HUES6 (cell line): ENCODE data around the gene ATP1B3.

Experiments used
- H3K27ac ChIP-seq: 2 replicates; pipeline ENCODE4 v1.7.0; 2013; ENCODE audit warnings: low read depth, mild to moderate bottlenecking, low read length, inconsistent platforms
- H3K27me3 ChIP-seq: 2 replicates; pipeline ENCODE4 v1.6.1; 2013; ENCODE audit warnings: low read length; ENCODE audit not compliant: control insufficient read depth, insufficient read depth
- H3K36me3 ChIP-seq: 2 replicates; pipeline ENCODE4 v1.6.1; 2013; ENCODE audit warnings: low read length; ENCODE audit not compliant: control insufficient read depth, insufficient read depth
- H3K4me1 ChIP-seq: 2 replicates; pipeline ENCODE4 v1.6.1; 2013; ENCODE audit warnings: low read length; ENCODE audit not compliant: control insufficient read depth, insufficient read depth
- H3K4me3 ChIP-seq: 2 replicates; pipeline ENCODE4 v1.5.1; 2013; ENCODE audit warnings: low read depth, low read length
- H3K9ac ChIP-seq: one replicate; pipeline ENCODE4 v1.6.1; 2013; ENCODE audit warnings: mild to moderate bottlenecking, low read length
- H3K9me3 ChIP-seq: 2 replicates; pipeline ENCODE4 v1.6.1; 2013; ENCODE audit warnings: low read depth, low read length; ENCODE audit not compliant: control insufficient read depth, insufficient read depth

ATP1B3 gene

GRCh38 chr3:141926929-141927328 lies 50.5 kb downstream of the ATP1B3 start:
- H3K27ac ChIP-seq, result no peak overlapping the region
- H3K9me3 ChIP-seq, result no peaks in the 10 kb centered on the region
- no peaks in the 10 kb centered on the region for H3K27me3 ChIP-seq
- H3K4me1 ChIP-seq, result no peaks in the 10 kb centered on the region
- no peak overlapping the region for H3K4me3 ChIP-seq
- H3K9ac ChIP-seq, result no peak overlapping the region
- peaks cover 58% of the 10 kb centered on the region for H3K36me3 ChIP-seq

- H3K36me3 ChIP-seq, result peaks cover 43% of the 10 kb centered on the region
- no peak overlapping the region for H3K9ac ChIP-seq
- H3K9me3 ChIP-seq, result no peaks in the 10 kb centered on the region
- H3K4me3 ChIP-seq, result no peak overlapping the region
- H3K27ac ChIP-seq, result no peak overlapping the region
- no peaks in the 10 kb centered on the region for H3K27me3 ChIP-seq
- H3K4me1 ChIP-seq, result no peaks in the 10 kb centered on the region
Measured at GRCh38 chr3:141928631-141929270, 52.3 kb downstream of the ATP1B3 start.

- Histone ChIP-seq H3K27me3 (no peaks in the 10 kb centered on the region), H3K27ac (no peak overlapping the region), H3K9ac (no peak overlapping the region), H3K9me3 (no peaks in the 10 kb centered on the region), H3K36me3 (peaks cover 38% of the 10 kb centered on the region), H3K4me1 (no peaks in the 10 kb centered on the region), H3K4me3 (no peak overlapping the region)
Measured at GRCh38 chr3:141929341-141929995, 53.0 kb downstream of the ATP1B3 start.

GRCh38 chr3:141930801-141931200 lies 54.4 kb downstream of the ATP1B3 start:
- no peak overlapping the region for H3K4me3 ChIP-seq
- no peak overlapping the region for H3K27ac ChIP-seq

GRCh38 chr3:141933421-141934300 lies 57.2 kb downstream of the ATP1B3 start:
- Histone ChIP-seq H3K36me3 (0 out of 2 replicates have a peak, but pooled peaks cover 4% of the 10 kb centered on the region), H3K27ac (no peak overlapping the region), H3K4me1 (no peaks in the 10 kb centered on the region), H3K4me3 (no peak overlapping the region), H3K9ac (no peak overlapping the region), H3K9me3 (no peaks in the 10 kb centered on the region), H3K27me3 (no peaks in the 10 kb centered on the region)

More at GRCh38 chr3:141930801-141931200, 54.4 kb downstream of the ATP1B3 start:
- Histone ChIP-seq H3K9me3 (no peaks in the 10 kb centered on the region), H3K9ac (no peak overlapping the region), H3K36me3 (peaks cover 27% of the 10 kb centered on the region), H3K4me1 (no peaks in the 10 kb centered on the region), H3K27me3 (no peaks in the 10 kb centered on the region)

- no peaks in the 10 kb centered on the region for H3K27me3 ChIP-seq
- H3K36me3 ChIP-seq, result no peaks in the 10 kb centered on the region
- H3K27ac ChIP-seq, result no peak overlapping the region
- no peak overlapping the region for H3K4me3 ChIP-seq
- H3K9me3 ChIP-seq, result no peaks in the 10 kb centered on the region
- H3K4me1 ChIP-seq, result no peaks in the 10 kb centered on the region
- H3K9ac ChIP-seq, result no peak overlapping the region
Measured at GRCh38 chr3:141934354-141934753, 57.9 kb downstream of the ATP1B3 start.

GRCh38 chr3:141938011-141938500 lies 61.6 kb downstream of the ATP1B3 start:
- no peaks in the 10 kb centered on the region for H3K9me3 ChIP-seq
- H3K27me3 ChIP-seq, result no peaks in the 10 kb centered on the region
- no peaks in the 10 kb centered on the region for H3K36me3 ChIP-seq
- no peak overlapping the region for H3K4me3 ChIP-seq
- H3K4me1 ChIP-seq, result no peaks in the 10 kb centered on the region
- no peak overlapping the region for H3K27ac ChIP-seq
- H3K9ac ChIP-seq, result no peak overlapping the region

GRCh38 chr3:141939759-141940158 lies 63.3 kb downstream of the ATP1B3 start:
- Histone ChIP-seq H3K27ac (no peak overlapping the region), H3K36me3 (no peaks in the 10 kb centered on the region), H3K9ac (no peak overlapping the region), H3K9me3 (no peaks in the 10 kb centered on the region), H3K4me1 (no peaks in the 10 kb centered on the region), H3K4me3 (no peak overlapping the region), H3K27me3 (no peaks in the 10 kb centered on the region)

GRCh38 chr3:141940194-141940776 lies 63.8 kb downstream of the ATP1B3 start:
- no peaks in the 10 kb centered on the region for H3K9me3 ChIP-seq
- H3K4me3 ChIP-seq, result no peak overlapping the region
- no peaks in the 10 kb centered on the region for H3K27me3 ChIP-seq
- no peaks in the 10 kb centered on the region for H3K36me3 ChIP-seq
- H3K4me1 ChIP-seq, result no peaks in the 10 kb centered on the region
- no peak overlapping the region for H3K9ac ChIP-seq
- no peak overlapping the region for H3K27ac ChIP-seq

GRCh38 chr3:141941093-141941492 lies 64.7 kb downstream of the ATP1B3 start:
- no peaks in the 10 kb centered on the region for H3K27me3 ChIP-seq
- no peak overlapping the region for H3K4me3 ChIP-seq
- H3K9ac ChIP-seq, result no peak overlapping the region
- H3K27ac ChIP-seq, result no peak overlapping the region
- no peaks in the 10 kb centered on the region for H3K9me3 ChIP-seq
- H3K36me3 ChIP-seq, result no peaks in the 10 kb centered on the region
- no peaks in the 10 kb centered on the region for H3K4me1 ChIP-seq
